GM03348 (cell line): ENCODE data around the gene SLC9B2.

ENCODE experiments used
- DNase-seq: peaks from one replicate; pipeline ENCODE4 v3.0.0; 2012; ENCODE audit warnings: low spot score

The SLC9B2 gene, protein sequence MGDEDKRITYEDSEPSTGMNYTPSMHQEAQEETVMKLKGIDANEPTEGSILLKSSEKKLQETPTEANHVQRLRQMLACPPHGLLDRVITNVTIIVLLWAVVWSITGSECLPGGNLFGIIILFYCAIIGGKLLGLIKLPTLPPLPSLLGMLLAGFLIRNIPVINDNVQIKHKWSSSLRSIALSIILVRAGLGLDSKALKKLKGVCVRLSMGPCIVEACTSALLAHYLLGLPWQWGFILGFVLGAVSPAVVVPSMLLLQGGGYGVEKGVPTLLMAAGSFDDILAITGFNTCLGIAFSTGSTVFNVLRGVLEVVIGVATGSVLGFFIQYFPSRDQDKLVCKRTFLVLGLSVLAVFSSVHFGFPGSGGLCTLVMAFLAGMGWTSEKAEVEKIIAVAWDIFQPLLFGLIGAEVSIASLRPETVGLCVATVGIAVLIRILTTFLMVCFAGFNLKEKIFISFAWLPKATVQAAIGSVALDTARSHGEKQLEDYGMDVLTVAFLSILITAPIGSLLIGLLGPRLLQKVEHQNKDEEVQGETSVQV

GRCh38 chr4:103076747-103077347, at the start of gene SLC9B2:
Gene SLC9B2 (minus strand): TSS chr4:103076761. CDS start chr4:103067550, 9,211 bp downstream.
- DNase-seq = no peak

GRCh38 chr4:103126126-103126525, 49.6 kb upstream of the SLC9B2 start:
- no peak for DNase-seq

- no peak for DNase-seq
These were observed 46.6 kb upstream of the SLC9B2 start for GRCh38 chr4:103123114-103123513.

- DNase-seq = no peak
These were observed 41.6 kb upstream of the SLC9B2 start for GRCh38 chr4:103118166-103118565.

DNA sequence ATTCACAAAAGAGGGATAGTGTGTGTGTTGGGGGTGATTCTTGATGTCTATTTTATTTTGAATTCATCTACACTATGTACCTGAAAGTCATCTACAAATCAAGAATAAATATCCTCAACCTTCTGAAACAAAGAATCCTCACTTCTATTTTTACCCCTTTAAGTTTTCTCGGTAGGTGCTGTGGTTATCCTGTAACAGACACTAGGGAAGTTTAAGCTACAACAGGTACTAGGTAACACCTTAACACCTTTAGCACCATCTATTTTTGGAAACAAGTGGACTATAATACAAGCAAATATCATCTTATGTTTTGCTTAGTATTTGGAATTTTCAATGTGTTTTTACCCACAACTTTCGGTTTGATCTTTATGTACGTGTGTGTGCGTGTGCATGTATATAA, 35.0 kb upstream of the SLC9B2 start:
- no peak for DNase-seq

- DNase-seq = no peak
These were observed 32.0 kb upstream of the SLC9B2 start for GRCh38 chr4:103108542-103108941.

GRCh38 chr4:103105558-103106356, 29.2 kb upstream of the SLC9B2 start:
- no peak for DNase-seq

DNA sequence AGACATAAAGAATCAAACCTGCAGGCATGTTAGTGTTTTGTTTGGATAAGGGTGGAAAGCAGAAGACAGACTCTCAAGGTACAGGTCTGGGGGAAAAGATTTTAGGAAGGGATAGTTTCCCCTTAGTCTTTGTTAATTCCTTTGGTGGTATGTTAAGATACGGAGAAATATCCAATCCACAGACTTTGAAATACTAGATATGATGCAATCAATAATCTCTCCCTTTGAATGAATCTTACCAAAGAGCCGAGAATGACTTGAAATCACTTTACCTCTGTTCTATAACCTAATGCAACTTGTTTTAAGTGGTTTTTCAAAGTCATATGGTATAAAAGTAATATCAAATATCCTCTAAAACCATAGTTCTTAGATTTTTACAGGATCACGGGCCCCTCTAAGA, 28.3 kb upstream of the SLC9B2 start:
- no peak for DNase-seq

DNA sequence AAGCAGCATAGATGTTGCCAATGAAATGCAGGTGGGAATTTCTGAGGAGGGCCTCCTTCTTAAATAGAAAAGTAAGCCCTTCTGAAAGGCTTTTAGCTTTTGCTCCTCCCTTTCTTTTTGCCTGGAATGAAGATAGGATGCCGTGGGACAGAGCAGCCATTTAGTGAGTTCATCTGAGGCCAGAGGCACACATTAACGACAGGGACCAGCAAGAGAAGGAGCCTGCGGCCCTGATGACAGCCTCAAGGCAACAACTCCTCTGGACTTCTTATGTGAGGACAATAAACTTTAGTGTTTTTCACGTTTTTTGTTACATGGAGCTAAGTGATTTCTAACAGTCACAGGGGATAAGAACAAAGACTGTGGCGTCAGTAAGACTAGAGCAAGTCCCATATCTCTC, 24.1 kb upstream of the SLC9B2 start:
- no peak for DNase-seq

DNA sequence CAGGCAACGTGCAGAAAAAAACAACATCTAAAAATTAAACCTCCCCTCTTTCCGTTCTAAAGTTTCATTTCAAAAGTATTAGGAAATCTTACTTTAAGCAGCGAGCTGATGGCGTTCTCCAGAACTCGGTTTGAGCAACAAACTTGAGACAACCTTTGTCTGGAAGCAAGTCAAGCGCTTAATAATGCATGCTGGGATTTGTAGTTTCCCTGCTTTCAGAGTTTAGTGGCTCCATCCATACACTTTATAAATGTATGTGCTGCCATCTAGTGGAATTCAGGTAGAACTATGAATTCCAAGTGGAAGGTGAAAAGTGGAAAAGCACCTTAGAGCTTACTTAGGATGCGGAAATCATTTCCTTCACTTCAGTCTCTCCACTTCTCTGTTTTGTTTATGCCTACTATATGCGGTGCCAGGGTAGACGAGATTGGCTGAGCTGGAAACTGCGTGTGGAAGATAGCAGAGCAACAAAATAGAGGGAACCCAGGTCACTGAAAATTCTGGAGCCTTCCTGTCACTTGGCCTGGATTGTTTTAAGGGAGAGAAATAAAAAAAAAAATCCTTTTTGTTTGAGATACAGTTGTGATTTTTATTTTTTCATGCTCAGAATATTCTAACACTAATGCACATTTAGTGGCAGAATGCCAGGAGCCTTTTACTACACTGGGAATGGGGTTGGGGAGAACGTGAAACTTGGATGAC, 23.3 kb upstream of the SLC9B2 start, which contains the start of gene BDH2:
Gene BDH2 (minus strand): TSS at position 144 of the 702 bp plus-strand sequence. CDS start 3,580 bp downstream, outside the sequence.
- peak; percentile 67 for DNase-seq

DNA sequence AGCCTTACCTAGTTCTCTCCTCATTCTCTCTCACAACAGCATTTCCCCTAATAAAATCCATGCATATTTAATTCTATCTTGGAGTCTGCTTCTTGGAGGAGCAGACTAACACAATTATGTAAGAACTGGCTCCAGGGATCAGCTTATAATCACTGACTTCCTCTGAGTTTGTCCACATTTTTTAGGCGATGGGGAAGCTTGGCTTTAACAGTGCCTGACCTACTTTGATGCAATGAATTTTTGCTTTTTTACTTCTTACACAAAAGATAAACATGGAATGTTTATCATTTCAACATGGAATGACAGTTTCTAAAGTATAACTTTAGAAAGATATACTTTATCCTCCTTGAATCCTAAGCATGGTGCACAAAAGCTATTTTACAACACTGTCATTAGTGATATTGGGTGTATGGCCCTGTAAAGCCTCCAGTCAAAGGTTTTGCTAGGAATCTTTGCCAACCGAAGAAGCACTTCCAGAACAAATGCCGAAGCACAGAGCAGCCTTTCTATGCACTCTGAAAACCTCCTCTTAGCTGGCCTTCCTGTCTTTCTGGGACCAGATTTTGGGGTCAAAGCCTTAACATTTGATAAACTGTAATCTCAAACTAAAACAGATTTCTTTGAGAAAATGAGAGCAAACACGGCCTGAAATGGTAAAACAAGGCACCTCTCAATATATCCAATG, 22.3 kb upstream of the SLC9B2 start:
- DNase-seq = no peak

DNA sequence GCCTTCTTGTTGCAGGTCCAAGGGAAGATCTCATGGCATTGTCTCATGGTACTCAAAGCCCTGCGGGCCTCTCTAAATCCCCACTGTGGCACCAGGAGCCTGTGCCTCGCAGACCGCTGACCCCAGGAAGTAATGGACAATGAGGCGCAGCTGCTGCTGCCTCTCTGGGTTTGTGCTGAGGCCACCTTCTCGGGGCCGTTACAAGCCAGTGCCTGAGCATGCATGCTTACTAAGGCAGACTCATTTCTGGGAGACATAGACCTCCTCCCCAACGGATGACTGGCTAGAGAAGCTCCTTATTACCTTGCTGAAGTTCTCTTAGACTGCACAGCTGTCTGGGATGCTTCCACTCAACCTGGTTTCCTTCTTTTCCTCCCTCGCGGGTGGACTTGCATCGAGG, 21.8 kb upstream of the SLC9B2 start:
- DNase-seq = no peak

DNA sequence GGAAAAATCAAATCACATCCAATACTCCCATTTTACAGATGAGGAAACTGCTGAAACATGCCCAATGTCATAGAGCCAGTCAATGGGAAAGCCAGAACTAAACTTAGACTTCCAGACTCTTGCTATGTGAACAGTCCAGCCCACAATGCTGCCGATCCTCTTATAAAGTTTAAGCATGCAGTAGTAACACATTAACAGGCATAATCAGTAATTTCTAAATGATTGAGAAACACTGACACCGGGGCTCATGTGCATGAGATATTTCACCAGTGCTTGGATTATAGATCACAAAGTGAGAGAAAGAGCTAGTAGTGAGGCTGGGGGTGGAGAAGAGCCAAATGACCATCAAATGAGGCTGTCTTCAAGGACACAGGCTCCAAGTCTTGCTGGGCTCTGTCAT, 20.6 kb upstream of the SLC9B2 start:
- DNase-seq = no peak

DNA sequence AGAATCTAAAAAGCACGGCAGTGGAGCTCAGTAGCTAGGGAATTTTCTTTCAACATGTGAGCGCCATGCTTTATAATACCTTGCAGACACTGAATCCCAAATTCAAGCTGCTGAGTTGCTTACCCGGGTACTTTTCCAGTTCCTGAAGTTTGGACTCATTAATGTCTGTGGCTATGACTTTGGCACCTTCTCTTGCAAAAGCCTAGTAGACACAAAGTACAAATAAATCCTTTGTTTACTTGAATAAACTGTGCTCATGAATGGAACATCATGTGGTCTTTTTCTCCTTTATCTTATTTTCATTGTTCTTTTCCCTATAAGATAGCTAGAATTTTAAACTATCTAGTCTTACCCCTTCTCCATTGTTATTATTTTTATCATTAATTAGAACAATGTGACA, 18.5 kb upstream of the SLC9B2 start:
- DNase-seq = no peak

DNA sequence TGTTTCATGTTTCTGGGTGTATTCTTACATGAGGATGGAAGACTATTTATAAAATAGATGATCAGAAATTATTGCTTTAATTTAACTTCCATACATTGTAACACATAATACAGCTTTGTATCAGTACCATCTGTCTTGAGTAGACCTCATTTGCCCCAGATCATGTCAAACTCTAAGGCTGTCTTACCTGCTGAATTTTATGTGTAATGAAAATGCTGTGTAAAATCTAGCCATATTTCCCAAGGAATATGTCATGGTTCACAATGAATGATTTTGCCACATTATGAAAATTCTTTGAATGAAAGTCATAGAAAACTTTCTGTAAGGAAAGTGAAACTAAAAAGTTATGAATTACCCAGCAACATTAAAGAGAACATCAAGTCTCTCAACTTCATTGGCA, 15.7 kb upstream of the SLC9B2 start:
- no peak for DNase-seq

- peak; percentile 27 for DNase-seq
These were observed 15.2 kb upstream of the SLC9B2 start for GRCh38 chr4:103091601-103092223.

DNA sequence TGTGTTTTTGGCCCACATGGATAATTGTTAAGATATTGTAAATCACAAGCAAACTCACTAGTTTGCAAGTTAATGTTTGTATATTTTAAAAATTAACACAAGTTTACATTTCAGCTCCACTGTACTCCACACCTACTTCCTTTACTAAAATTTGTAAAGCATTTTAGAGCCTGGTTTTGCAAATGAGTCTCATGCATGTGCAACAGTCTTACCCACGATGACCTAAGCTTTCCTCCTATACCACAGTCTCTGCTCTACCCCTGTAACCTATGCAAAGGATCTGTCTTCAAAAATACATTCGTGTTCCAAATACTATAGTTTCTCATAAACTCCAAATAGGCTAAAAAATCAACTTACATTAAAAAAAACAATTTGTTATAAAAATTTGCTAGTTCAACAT, 12.9 kb upstream of the SLC9B2 start:
- DNase-seq = no peak

DNA sequence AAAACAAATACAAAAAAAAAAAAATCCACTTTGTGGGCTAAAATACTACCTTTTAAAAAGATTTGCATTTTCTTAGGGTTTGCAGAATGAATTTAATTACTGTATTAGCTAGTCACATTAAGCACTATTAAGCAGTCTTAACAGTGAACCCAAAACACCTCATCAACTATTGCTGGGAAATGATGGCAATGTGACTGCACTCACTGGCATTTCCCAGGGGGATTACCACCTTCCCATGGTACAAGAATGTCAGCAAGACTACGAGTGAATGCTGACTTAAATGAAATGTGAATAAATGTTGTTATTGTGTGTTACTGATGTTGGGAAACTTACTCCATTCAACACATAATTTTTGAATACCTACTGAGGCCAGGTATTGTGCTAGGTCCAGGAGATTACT, 10.0 kb upstream of the SLC9B2 start:
- DNase-seq = no peak

GRCh38 chr4:103085555-103086196, 9.1 kb upstream of the SLC9B2 start:
- DNase-seq = no peak

- DNase-seq = no peak
These were observed 3.1 kb upstream of the SLC9B2 start for GRCh38 chr4:103079621-103080020.
